SU-DHL-6 (cell line): ENCODE measurements around the gene TCF7L1.

Experiments
- H2AFZ ChIP-seq: fragments of 200-600 bp; sonication (generic); 2 replicates; pipeline ENCODE4 v1.6.1; 2014; ENCODE audit warnings: low read depth, mild to moderate bottlenecking, moderate library complexity, mixed read lengths, antibody characterized with exemption, low read length; ENCODE audit not compliant: severe bottlenecking
- H3F3A ChIP-seq: fragments of 200-600 bp; shearing (Covaris generic); 2 replicates; pipeline ENCODE4 v1.6.0; 2016; ENCODE audit warnings: antibody characterized with exemption, mild to moderate bottlenecking; ENCODE audit not compliant: insufficient read depth
- H3K27ac ChIP-seq: fragments of 200-600 bp; sonication (generic); 2 replicates; pipeline ENCODE4 v1.5.1; 2016; ENCODE audit warnings: low read depth, mild to moderate bottlenecking, low read length, moderate library complexity, mixed read lengths
- H3K27me3 ChIP-seq: fragments of 200-600 bp; sonication (generic), shearing (Covaris generic); 2 replicates; pipeline ENCODE4 v1.6.0; 2014; ENCODE audit warnings: mild to moderate bottlenecking, low read length
- H3K36me3 ChIP-seq: fragments of 200-600 bp; sonication (generic); 2 replicates; pipeline ENCODE4 v1.6.1; 2014; ENCODE audit warnings: mild to moderate bottlenecking, low read length, mixed read lengths
- H3K4me2 ChIP-seq: fragments of 300-600, 200-600 bp; shearing (Covaris generic), sonication (generic); 2 replicates; pipeline ENCODE4 v1.6.0; 2014; ENCODE audit warnings: low read length, low read depth, mild to moderate bottlenecking; ENCODE audit not compliant: poor library complexity, severe bottlenecking
- H3K4me3 ChIP-seq: fragments of 200-600 bp; sonication (generic); 2 replicates; pipeline ENCODE4 v1.5.1; 2014; ENCODE audit warnings: antibody characterized with exemption, low read length, mild to moderate bottlenecking, mixed read lengths; ENCODE audit not compliant: insufficient read depth, poor library complexity, severe bottlenecking
- H3K79me2 ChIP-seq: fragments of 200-600 bp; sonication (generic); 2 replicates; pipeline ENCODE4 v1.6.1; 2014; ENCODE audit warnings: mild to moderate bottlenecking, low read length, moderate library complexity; ENCODE audit not compliant: insufficient read depth
- H3K9ac ChIP-seq: fragments of 200-600 bp; sonication (generic); 2 replicates; pipeline ENCODE4 v1.7.0; 2014; ENCODE audit warnings: mild to moderate bottlenecking, low read length
- H3K9me2 ChIP-seq: fragments of 200-600 bp; sonication (generic); replicated peaks from 2 replicates; pipeline ENCODE4 v1.6.1; 2014; ENCODE audit warnings: low read length; ENCODE audit not compliant: insufficient read depth
- H3K9me3 ChIP-seq: fragments of 200-600 bp; sonication (generic); 2 replicates; pipeline ENCODE4 v1.6.1; 2014; ENCODE audit warnings: low read length, mixed read lengths; ENCODE audit not compliant: insufficient read depth
- H4K20me1 ChIP-seq: fragments of 200-600 bp; sonication (generic); 2 replicates; pipeline ENCODE4 v1.6.1; 2014; ENCODE audit warnings: low read depth, mild to moderate bottlenecking, antibody characterized with exemption, low read length, moderate library complexity, mixed read lengths
- EZH2phosphoT487 ChIP-seq: fragments of 200-600 bp; sonication (generic), shearing (Covaris generic); conservative IDR thresholded peaks from 2 replicates; pipeline ENCODE4 v1.6.1; 2018; ENCODE audit warnings: mild to moderate bottlenecking, antibody characterized with exemption, low read length, moderate library complexity, mixed read lengths
- TF ChIP-seq, protein P1 (sequence below): fragments of 200-600 bp; sonication (generic); IDR thresholded peaks from one replicate; pipeline ENCODE4 v1.5.1; 2017; ENCODE audit warnings: antibody characterized with exemption, mild to moderate bottlenecking, low read length, moderate library complexity; ENCODE audit not compliant: insufficient read depth, poor library complexity, severe bottlenecking

The TCF7L1 gene

DNA sequence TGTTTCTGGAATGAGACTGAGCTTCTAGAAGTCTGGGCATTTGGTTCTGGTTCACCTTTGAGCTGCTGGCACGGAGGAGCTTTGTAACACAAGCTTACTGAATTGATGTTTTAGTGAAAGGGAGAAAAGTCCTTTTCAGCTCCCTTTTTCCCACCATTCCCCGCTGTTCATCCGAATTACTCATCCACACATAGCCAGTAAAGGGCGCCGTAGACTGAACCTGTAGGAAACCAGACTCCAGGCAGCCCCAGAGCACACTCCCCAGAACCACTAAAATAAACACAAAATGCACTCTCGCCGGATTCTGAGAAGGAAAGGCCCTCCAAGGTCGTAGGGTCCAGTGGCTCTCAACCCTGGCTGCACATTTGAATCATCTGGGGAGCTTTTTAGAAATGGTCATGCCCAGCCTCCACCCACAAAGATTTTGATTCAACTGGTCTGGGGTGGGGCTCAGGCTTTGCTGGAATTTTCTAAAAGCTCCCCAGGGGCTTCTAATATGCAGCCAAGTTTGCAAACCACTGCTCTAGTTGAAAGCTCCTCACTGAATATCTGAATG is 29.6 kb downstream of the TCF7L1 start:
- Histone ChIP-seq H3K9me3 (no peaks in the 10 kb centered on the region), H3K79me2 (no peaks in the 10 kb centered on the region), H4K20me1 (no peaks in the 10 kb centered on the region), H3K9me2 (no peaks in the 10 kb centered on the region), H2AFZ (no peak overlapping the region), H3K27me3 (no peaks in the 10 kb centered on the region), H3K4me3 (no peak overlapping the region), H3K4me2 (no peak overlapping the region), H3K36me3 (no peaks in the 10 kb centered on the region), H3K27ac (no peak overlapping the region), H3K9ac (no peak overlapping the region), H3F3A (no peaks in the 10 kb centered on the region)
- no peak for TF ChIP-seq EZH2phosphoT487
- TF ChIP-seq, protein P1, sequence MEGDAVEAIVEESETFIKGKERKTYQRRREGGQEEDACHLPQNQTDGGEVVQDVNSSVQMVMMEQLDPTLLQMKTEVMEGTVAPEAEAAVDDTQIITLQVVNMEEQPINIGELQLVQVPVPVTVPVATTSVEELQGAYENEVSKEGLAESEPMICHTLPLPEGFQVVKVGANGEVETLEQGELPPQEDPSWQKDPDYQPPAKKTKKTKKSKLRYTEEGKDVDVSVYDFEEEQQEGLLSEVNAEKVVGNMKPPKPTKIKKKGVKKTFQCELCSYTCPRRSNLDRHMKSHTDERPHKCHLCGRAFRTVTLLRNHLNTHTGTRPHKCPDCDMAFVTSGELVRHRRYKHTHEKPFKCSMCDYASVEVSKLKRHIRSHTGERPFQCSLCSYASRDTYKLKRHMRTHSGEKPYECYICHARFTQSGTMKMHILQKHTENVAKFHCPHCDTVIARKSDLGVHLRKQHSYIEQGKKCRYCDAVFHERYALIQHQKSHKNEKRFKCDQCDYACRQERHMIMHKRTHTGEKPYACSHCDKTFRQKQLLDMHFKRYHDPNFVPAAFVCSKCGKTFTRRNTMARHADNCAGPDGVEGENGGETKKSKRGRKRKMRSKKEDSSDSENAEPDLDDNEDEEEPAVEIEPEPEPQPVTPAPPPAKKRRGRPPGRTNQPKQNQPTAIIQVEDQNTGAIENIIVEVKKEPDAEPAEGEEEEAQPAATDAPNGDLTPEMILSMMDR, result no peak

DNA sequence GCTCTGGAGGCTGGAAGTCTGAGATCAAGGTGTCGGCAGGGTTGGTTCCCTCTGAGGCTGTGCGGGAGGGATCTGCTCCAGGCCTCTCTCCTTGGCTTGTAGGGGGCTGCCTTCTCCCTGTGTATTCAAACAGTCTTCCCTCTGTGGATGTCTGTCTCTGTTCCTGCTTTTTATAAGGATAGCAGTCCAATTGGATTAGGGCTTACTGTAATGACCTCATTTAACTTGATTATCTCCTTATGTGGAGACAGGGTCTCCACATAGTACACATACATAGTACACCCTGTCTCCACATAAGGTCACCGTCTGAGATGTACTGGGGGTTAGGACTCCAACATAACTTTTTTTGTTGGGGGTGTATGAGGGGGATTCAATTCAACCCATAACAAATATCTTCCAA is 30.5 kb downstream of the TCF7L1 start:
- Histone ChIP-seq H3K27me3 (no peaks in the 10 kb centered on the region), H3K9me3 (no peaks in the 10 kb centered on the region), H3K27ac (no peak overlapping the region)

GRCh38 chr2:85164145-85164569 is 31.0 kb downstream of the TCF7L1 start:
- H3K9me2 ChIP-seq, result no peaks in the 10 kb centered on the region
- no peaks in the 10 kb centered on the region for H3K9me3 ChIP-seq
- no peak overlapping the region for H3K4me2 ChIP-seq
- no peak for TF ChIP-seq EZH2phosphoT487
- TF ChIP-seq, protein P1, result no peak
- H3K4me3 ChIP-seq, result no peak overlapping the region
- no peak overlapping the region for H2AFZ ChIP-seq
- no peak overlapping the region for H3K27ac ChIP-seq
- H3F3A ChIP-seq, result no peaks in the 10 kb centered on the region
- no peaks in the 10 kb centered on the region for H3K36me3 ChIP-seq
- H3K79me2 ChIP-seq, result no peaks in the 10 kb centered on the region
- no peaks in the 10 kb centered on the region for H3K27me3 ChIP-seq
- H4K20me1 ChIP-seq, result no peaks in the 10 kb centered on the region
- H3K9ac ChIP-seq, result no peak overlapping the region

More for the DNA sequence above, 30.5 kb downstream of the TCF7L1 start:
- no peak overlapping the region for H3K4me3 ChIP-seq
- H4K20me1 ChIP-seq, result no peaks in the 10 kb centered on the region
- no peak overlapping the region for H3K4me2 ChIP-seq
- H3K36me3 ChIP-seq, result no peaks in the 10 kb centered on the region
- no peaks in the 10 kb centered on the region for H3K9me2 ChIP-seq
- H3K9ac ChIP-seq, result no peak overlapping the region
- no peak for TF ChIP-seq EZH2phosphoT487
- TF ChIP-seq, protein P1, result no peak
- no peaks in the 10 kb centered on the region for H3F3A ChIP-seq
- no peaks in the 10 kb centered on the region for H3K79me2 ChIP-seq
- H2AFZ ChIP-seq, result no peak overlapping the region
